OCI-LY1 (cell line): ENCODE data around the gene CCNY.

ENCODE experiments used
- CTCF ChIP-seq: fragments of 200-600 bp; sonication (generic), shearing (Covaris generic); IDR thresholded peaks from 2 replicates; pipeline ENCODE4 v1.5.1; 2017; ENCODE audit warnings: mild to moderate bottlenecking, antibody characterized with exemption, low read length, moderate library complexity, mixed read lengths
- EZH2 ChIP-seq: fragments of 200-600 bp; sonication (generic), shearing (Covaris generic); IDR thresholded peaks from 2 replicates; pipeline ENCODE4 v1.8.0; 2017; ENCODE audit warnings: borderline replicate concordance, mixed run types, mild to moderate bottlenecking, antibody characterized with exemption, low read length, moderate library complexity, mixed read lengths

GRCh38 chr10:35307297-35307696, 29.0 kb upstream of the CCNY start:
- TF ChIP-seq CTCF (no peak), EZH2 (no peak)
